K562 (cell line): Measurements from ENCODE around the gene TMEM181. TPM values are rescaled to one million over a fixed set of nuclear protein-coding genes. Genes with fewer than 3 reads are reported as not detected.

Experiments used
- CBX5 ChIP-seq: IDR thresholded peaks from 2 replicates; pipeline ENCODE4 v1.6.1; 2014; ENCODE audit warnings: low read depth, borderline replicate concordance
- CC2D1A ChIP-seq: fragments of 450-650 bp; IDR thresholded peaks from 2 replicates; pipeline ENCODE4 v1.6.1; 2017; ENCODE audit warnings: mild to moderate bottlenecking
- DMBX1 ChIP-seq: fragments of 250-450 bp; sonication (Bioruptor Pico); IDR thresholded peaks from 2 replicates; pipeline ENCODE4 v1.8.0; 2022; ENCODE audit warnings: inconsistent platforms, mild to moderate bottlenecking, moderate library complexity, borderline replicate concordance
- GTF2F1 ChIP-seq: IDR thresholded peaks from 2 replicates; pipeline ENCODE4 v1.6.1; 2011; ENCODE audit warnings: low read depth, low read length, improper control_type of control experiment
- MAFF ChIP-seq: IDR thresholded peaks from 2 replicates; pipeline ENCODE4 v1.6.1; 2012; ENCODE audit warnings: low read length, improper control_type of control experiment
- MCM5 ChIP-seq: fragments of 450-650 bp; IDR thresholded peaks from 2 replicates; pipeline ENCODE4 v1.6.1; 2016; ENCODE audit warnings: low read depth
- NCOA6 ChIP-seq: fragments of 450-650 bp; IDR thresholded peaks from 2 replicates; pipeline ENCODE4 v1.6.1; 2017; ENCODE audit warnings: mild to moderate bottlenecking
- RBM34 ChIP-seq: fragments of 200-400 bp; formaldehyde crosslinking; IDR thresholded peaks from 2 replicates; pipeline ENCODE4 v1.6.1; 2018; ENCODE audit warnings: low read length, borderline replicate concordance; ENCODE audit not compliant: insufficient read depth
- SAP30 ChIP-seq: fragments of 200-600 bp; sonication (generic); IDR thresholded peaks from 2 replicates; pipeline ENCODE4 v1.6.1; 2012; ENCODE audit warnings: borderline replicate concordance, low read depth, mild to moderate bottlenecking, moderate library complexity, low read length, control low read depth, inconsistent platforms; ENCODE audit not compliant: insufficient read depth, poor library complexity, severe bottlenecking
- ZBTB49 ChIP-seq: sonication (generic); formaldehyde crosslinking; IDR thresholded peaks from 2 replicates; pipeline ENCODE4 v1.8.0; 2022; ENCODE audit warnings: missing genetic modification reagents, mild to moderate bottlenecking, borderline replicate concordance
- polyA plus RNA-seq, 8 experiments: library from polyadenylated mRNA; depleted of rRNA in 4 of 8; stranded (reverse) in 5 of 8; unstranded in 3 of 8; fragments of >200 nt; fragmentation: Nextera tagmentation in 2 of 8; fragmentation: Illumina TruSeq in 1 of 8; extraction: Ambion mirVana in 2 of 8; extraction: Trizol in 1 of 8; gene quantifications; 2 replicates each; pipeline versions ENCODE4 v1.2.1 to v1.2.3, GENCODE V29; 2011 to 2014; ENCODE audit warnings: inconsistent platforms in 1 of 8, missing spikeins in 1 of 8
- total RNA-seq, 7 experiments: library from RNA; depleted of rRNA in 6 of 7; stranded (reverse); fragments of >200 nt in 6 of 7; fragmentation: Illumina TruSeq in 2 of 7; extraction: Trizol in 2 of 7; gene quantifications; 2 replicates each; pipeline versions ENCODE4 v1.2.1 to v1.2.3, GENCODE V29; 2011 to 2021; ENCODE audit warnings: low replicate concordance in 1 of 7
- TF ChIP-seq, protein P1 (sequence below), 3 experiments: fragments of 200-800 bp in 1 of 3; fragments of 250-450 bp in 1 of 3; fragments of 450-650 bp in 1 of 3; sonication (Bioruptor Pico) in 1 of 3; sonication (Bioruptor generic) in 1 of 3; formaldehyde crosslinking in 1 of 3; IDR thresholded peaks; 2 replicates each; pipeline versions ENCODE4 v1.6.1 to v1.8.0; 2016 to 2022; ENCODE audit warnings: mild to moderate bottlenecking in 2 of 3, missing genetic modification characterization in 2 of 3, missing compliant biosample characterization in 1 of 3, moderate library complexity in 1 of 3
- TF ChIP-seq, protein P2 (sequence below): fragments of 450-650 bp; IDR thresholded peaks from 2 replicates; pipeline ENCODE4 v1.6.1; 2018; ENCODE audit not compliant: partially characterized antibody
- TF ChIP-seq, protein P3 (sequence below): fragments of 450-650 bp; IDR thresholded peaks from 2 replicates; pipeline ENCODE4 v1.6.1; 2016

Gene TMEM181
- total and polyA plus RNA-seq, 9 of the 15 experiments (the other 6 are each of a cell fraction or from before 2014, with no cell fraction given) = 5.6 to 27.2 (median 19.9) TPM

- TF ChIP-seq, protein P1, sequence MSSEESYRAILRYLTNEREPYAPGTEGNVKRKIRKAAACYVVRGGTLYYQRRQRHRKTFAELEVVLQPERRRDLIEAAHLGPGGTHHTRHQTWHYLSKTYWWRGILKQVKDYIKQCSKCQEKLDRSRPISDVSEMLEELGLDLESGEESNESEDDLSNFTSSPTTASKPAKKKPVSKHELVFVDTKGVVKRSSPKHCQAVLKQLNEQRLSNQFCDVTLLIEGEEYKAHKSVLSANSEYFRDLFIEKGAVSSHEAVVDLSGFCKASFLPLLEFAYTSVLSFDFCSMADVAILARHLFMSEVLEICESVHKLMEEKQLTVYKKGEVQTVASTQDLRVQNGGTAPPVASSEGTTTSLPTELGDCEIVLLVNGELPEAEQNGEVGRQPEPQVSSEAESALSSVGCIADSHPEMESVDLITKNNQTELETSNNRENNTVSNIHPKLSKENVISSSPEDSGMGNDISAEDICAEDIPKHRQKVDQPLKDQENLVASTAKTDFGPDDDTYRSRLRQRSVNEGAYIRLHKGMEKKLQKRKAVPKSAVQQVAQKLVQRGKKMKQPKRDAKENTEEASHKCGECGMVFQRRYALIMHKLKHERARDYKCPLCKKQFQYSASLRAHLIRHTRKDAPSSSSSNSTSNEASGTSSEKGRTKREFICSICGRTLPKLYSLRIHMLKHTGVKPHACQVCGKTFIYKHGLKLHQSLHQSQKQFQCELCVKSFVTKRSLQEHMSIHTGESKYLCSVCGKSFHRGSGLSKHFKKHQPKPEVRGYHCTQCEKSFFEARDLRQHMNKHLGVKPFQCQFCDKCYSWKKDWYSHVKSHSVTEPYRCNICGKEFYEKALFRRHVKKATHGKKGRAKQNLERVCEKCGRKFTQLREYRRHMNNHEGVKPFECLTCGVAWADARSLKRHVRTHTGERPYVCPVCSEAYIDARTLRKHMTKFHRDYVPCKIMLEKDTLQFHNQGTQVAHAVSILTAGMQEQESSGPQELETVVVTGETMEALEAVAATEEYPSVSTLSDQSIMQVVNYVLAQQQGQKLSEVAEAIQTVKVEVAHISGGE (CRISPR knock-in tag; IDR thresholded peaks at IDR 0.05) = peak in 1 of 3 experiments; percentile 32; a peak in 1 of 6 replicates
- TF ChIP-seq ZBTB49 (CRISPR knock-in tag) (no peak), SAP30 (no peak), MAFF (no peak), MCM5 (no peak), GTF2F1 (no peak), RBM34 (no peak), DMBX1 (no peak), CBX5 (no peak), NCOA6 (no peak), CC2D1A (no peak)
- TF ChIP-seq, protein P2, sequence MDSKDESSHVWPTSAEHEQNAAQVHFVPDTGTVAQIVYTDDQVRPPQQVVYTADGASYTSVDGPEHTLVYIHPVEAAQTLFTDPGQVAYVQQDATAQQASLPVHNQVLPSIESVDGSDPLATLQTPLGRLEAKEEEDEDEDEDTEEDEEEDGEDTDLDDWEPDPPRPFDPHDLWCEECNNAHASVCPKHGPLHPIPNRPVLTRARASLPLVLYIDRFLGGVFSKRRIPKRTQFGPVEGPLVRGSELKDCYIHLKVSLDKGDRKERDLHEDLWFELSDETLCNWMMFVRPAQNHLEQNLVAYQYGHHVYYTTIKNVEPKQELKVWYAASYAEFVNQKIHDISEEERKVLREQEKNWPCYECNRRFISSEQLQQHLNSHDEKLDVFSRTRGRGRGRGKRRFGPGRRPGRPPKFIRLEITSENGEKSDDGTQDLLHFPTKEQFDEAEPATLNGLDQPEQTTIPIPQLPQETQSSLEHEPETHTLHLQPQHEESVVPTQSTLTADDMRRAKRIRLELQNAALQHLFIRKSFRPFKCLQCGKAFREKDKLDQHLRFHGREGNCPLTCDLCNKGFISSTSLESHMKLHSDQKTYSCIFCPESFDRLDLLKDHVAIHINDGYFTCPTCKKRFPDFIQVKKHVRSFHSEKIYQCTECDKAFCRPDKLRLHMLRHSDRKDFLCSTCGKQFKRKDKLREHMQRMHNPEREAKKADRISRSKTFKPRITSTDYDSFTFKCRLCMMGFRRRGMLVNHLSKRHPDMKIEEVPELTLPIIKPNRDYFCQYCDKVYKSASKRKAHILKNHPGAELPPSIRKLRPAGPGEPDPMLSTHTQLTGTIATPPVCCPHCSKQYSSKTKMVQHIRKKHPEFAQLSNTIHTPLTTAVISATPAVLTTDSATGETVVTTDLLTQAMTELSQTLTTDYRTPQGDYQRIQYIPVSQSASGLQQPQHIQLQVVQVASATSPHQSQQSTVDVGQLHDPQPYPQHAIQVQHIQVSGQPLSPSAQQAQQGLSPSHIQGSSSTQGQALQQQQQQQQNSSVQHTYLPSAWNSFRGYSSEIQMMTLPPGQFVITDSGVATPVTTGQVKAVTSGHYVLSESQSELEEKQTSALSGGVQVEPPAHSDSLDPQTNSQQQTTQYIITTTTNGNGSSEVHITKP = no peak
- TF ChIP-seq, protein P3, sequence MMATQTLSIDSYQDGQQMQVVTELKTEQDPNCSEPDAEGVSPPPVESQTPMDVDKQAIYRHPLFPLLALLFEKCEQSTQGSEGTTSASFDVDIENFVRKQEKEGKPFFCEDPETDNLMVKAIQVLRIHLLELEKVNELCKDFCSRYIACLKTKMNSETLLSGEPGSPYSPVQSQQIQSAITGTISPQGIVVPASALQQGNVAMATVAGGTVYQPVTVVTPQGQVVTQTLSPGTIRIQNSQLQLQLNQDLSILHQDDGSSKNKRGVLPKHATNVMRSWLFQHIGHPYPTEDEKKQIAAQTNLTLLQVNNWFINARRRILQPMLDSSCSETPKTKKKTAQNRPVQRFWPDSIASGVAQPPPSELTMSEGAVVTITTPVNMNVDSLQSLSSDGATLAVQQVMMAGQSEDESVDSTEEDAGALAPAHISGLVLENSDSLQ = no peak
Measured at GRCh38 chr6:158518191-158519127, 41.4 kb upstream of the TMEM181 start (continued).
